ENCODE results near the gene COQ8A.

- peak; percentile 69 for TF ChIP-seq CTCF (IDR thresholded peaks at IDR 0.05)
- no peak for TF ChIP-seq EZH2phosphoT487 (IDR thresholded peaks at IDR 0.05)
- TF ChIP-seq EZH2 (IDR thresholded peaks at IDR 0.05): no peak
Observed at GRCh38 chr1:226912587-226913176, 27.4 kb upstream of the COQ8A start.
